ELR (cell line): ENCODE results near the gene MAD1L1.
A peak's percentile ranks its signal among the peaks of the same experiment; 100 is the strongest.

ENCODE experiments used
- DNase-seq: peaks from one replicate; pipeline ENCODE4 v3.0.0-alpha.2; 2015; ENCODE audit warnings: low read depth

The MAD1L1 gene

DNA sequence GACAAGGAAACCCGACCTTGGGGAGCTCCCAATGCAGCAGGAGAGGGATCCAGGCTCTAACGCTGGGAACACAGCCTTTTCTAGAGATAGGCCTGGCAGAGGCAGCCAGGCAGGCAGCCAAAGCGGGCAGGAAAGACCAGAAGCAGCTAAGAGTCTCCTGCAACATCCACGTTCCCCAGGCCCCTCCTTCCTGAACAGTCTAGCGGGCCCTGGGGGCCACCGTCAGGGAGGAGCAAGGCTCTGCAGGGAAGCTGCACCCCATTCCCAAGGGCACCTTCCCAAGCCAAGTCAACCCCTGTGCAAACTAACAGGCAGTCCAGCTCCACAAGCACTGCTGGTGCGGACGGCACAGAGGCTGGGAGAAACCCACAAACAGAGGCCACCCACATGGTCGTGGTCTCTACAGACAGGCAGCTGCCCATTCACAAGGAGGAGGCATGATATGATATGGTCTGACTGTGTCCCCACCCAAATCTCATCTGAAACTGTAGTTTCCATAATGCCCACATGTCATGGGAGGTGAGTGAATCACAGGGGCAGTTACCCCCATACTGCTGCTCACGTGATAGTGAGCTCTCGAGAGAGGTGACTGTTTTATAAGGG, 115.7 kb downstream of the MAD1L1 start:
- no peak for DNase-seq

- DNase-seq = no peak
These were observed 116.3 kb downstream of the MAD1L1 start for GRCh38 chr7:2116448-2116810.

DNA sequence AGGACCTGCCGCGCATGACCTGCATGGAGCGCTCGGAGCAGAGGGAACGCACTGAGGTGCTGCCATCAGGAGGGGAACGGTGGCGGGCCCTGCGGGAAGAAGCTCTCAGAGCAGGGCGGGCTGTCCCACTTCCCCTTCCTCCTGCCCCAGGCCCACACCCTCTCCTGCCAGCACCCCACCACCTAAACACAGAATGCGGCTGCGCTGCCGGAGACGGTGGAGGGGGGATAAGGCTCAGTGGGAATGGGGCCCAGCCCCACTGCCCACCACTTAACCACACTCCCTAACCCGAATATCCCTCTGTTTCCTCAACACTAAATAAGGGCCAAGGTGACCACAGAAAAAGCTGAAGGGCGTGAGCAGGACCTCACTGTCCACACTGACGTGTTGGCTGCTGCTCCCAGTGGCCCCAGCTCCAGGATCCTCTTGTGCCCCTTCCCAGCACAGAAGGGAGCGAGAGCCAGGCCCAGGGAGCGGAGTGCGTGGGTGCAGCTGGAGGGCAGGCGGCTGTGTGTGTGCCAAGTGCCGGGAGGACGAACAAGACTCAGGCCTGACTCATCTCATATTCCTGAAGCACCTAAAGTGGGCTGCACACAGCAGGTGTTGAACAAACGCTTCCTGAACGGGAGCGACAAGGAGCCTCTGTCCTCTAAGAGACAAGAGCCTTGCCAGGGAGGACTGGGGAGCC, 116.8 kb downstream of the MAD1L1 start:
- DNase-seq = peak; percentile 82

DNA sequence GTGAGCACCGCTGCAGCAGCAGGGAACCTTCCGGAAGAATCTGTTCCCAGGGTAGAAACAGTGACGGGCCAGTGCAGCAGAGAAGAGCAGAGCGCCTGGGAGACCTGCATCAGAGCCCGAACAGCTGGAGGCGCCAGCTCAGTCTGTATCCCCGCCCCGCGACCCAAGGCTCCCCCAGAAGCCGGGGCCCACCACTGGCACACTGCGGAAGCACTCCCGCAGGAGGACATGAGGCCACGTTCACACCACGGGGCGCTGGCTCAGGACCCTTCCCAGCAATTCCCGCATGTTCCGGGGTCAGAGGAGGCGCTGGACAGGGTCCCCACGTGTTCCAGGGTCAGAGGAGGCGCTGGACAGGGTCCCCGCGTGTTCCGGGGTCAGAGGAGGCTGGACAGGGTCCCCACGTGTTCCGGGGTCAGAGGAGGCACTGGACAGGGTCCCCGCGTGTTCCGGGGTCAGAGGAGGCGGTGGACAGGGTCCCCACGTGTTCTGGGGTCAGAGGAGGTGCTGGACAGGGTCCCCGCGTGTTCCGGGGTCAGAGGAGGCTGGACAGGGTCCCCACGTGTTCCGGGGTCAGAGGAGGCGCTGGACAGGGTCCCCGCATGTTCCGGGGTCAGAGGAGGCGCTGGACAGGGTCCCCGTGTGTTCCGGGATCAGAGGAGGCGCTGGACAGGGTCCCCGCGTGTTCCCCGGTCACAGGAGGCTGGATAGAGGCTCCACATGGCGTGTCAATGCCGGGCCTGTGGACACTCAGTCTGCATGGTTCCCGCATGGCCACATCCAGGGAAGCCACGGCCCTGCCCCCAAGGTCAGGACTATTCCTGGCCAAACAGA, 117.6 kb downstream of the MAD1L1 start:
- DNase-seq = no peak

DNA sequence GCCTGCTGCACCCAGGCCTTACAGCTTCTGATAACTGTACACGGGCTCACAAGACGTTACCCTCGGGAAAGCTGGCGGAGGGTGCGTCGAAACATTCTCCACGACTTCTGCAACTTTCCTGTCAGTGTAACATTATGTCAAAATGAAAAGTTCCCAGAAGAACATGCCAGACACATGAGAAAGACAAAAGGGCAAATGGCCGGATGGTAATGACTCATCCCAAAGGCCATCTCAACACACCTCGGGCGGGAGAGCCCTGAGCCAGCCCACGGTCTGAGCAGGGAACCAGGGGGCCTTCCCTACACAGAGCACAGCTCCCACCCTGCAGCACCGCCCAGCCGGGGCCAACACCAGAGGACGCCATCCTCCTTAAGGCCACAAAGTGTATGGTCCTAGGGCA, 118.7 kb downstream of the MAD1L1 start:
- DNase-seq = peak; percentile 89

DNA sequence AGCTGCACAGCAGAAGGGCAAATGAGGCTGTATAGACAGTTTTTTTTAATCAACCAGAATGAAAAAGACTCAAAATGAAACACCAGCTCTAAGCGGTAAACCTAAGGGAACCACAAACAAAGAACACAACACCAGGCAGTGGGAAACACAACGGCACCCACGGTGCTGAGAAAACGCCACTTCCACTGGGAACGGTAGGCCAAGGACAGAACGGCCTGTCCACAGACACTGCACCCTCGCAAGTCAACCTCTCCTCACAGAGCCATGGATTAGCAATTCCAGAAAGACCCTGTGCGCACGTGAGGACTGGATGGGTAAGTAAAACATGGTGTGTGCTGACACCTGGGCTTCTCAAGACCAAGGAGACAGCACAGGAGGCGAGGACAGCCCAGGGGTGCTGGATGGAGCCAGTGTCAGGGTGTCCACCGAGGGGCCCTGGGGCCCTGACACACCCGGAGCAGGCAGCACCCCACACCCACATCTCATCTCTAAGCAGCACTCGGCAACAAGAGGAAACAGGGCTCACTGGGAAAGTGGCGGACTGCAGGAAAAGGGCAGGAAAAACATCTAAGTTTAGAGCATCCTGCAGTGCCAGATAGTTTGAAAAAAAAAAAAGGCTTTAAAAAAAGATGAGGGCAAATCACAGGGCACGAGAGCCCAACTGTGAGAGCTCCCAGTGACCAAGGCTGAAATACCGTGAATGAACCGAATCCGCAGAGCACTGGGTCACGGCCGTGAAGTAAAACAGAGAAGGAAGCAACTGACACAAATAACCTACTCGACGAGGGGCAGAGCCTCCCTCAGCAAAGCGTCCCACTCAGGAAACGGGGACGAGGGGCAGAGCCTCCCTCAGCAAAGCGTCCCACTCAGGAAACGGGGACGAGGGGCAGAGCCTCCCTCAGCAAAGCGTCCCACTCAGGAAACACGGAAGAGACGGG, 120.2 kb downstream of the MAD1L1 start:
- no peak for DNase-seq

DNA sequence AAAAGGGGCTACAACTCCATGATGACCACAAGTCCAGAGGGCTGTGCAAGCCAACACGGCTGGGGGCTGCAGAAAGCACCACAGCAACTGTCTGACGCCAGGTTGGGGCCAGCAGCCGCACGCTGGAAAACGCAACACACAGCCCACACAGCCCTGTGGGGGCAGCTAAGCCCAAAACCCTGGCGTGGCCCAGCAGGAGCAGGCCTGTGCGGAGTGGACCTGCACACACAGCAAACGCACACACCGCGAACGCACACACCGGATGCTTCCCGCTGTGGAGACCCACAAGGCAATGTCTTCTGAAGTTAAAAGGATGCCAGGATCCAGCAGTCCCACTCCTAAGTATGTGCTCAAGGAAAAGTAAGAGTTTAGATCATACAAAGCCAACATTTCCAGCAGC, 121.2 kb downstream of the MAD1L1 start:
- DNase-seq = no peak

DNA sequence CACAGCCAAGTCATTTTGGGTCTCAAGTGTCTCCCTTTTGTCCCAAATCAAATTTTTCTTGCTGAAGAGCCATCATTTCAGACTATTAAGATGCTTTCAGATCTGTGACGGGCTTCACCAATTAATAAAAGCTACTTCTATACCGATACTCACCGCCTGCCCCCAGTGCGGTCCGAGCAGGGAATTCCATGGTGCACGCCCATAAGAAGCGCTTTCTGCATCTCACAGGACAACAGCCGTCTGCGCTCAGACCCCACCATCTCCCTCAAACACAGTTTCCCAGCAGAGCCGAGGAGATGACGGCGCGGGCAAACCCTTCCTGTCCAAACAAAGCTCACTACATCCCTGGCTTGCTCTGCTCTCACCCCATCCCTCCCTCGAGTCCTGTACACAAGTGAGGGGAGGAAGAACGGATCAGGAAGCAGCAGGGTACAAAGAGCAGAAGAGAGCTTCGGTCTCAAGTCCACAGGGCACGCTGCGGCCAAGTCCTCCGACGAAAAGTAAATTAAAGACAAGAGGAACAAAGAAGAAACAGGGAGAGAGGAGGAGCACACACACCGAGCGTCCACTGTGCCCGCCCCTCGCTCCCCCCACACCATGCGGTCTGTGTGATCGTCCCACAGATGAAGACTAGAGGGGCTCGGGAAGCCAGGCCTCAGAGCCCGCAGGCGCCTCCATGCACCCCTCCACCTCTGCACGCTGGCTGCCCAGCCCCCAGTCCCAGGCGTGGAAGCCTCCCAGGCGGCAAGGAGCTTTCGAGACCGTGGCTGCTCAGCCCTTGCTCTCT, 121.9 kb downstream of the MAD1L1 start:
- no peak for DNase-seq

DNA sequence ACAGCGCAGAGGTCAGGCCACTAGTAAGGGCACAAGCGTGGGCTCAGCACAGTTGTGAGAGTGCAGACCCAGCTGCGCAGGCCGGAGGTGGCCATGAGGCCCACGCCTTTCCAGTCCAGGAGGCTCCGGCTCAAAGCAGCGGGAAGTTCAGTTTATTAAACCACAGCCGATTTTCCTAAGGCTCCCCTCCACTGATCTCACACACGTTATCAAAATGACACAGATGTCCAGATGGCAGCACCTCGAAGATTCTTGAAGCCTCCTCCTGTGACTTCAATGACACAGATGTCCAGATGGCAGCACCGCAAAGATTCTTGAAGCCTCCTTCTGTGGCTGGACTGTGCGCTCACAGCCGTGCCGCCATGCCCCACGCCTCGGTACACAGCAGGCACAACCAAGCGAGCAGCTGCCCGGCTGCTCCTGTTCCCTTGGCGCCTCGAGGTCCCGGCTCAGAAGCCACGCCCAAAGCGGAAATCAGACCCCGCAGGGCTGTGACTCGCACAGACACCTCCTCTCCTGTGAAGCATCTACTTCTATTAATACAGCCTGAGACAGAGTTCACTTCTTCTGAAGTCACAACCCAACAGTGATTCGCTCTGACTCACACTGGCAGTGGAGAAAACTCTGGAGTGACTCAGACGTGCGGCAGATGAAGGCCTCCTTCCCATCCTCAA, 122.7 kb downstream of the MAD1L1 start:
- DNase-seq = peak; percentile 99

DNA sequence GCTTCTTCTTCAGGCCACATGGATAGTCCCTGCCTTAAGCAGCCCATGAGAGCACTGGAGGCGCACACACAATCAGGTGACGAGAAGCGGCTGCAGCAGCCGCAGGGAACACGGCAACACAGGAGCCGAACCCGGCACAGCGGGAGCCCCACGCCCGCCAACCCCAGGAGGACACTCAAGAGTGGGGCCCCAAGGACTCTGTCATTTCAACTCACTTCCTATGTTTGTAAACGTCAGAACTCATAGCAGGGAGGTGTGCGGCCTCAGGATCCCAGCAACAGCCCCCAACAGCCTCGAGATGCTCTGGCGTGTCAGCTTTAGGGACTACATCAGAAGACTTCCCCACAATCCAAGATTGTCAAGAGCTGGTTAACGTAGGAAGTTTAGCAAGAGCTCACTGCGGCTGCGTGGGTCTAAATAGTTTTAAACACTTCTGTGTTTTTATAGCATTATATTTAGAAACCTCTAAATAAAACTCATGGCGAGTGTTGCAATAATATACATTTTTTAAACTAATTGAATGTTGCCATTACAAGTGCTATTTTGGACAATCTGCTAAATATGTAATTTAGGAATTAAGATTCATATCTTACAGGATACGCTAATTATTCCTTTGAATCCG, 123.4 kb downstream of the MAD1L1 start:
- DNase-seq = no peak

GRCh38 chr7:2108501-2109250, 124.1 kb downstream of the MAD1L1 start:
- DNase-seq = no peak

- no peak for DNase-seq
These were observed 124.7 kb downstream of the MAD1L1 start for GRCh38 chr7:2108071-2108455.

- DNase-seq = no peak
These were observed 125.2 kb downstream of the MAD1L1 start for GRCh38 chr7:2107386-2108070.

DNA sequence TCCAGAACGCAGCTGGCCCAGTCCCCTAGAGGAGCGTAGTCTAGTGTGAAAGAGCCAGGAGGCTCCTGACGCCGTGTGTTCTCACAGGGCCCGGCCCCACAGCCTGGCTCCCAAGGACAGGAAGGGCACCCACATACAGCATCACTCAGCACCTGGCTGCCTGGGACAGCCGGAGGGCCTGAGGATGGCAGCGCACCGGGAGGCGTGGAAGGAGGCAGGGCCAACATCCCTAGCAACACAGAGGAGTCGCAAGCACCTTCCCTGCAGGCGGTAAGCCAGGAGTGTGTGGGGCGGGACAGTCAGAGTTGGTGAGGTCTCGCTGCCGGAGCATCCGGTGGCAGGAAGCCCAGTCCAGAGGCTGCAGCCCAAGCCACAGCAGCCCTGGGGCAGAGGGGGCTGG, 125.8 kb downstream of the MAD1L1 start:
- DNase-seq = peak; percentile 62

- DNase-seq = no peak
These were observed 126.3 kb downstream of the MAD1L1 start for GRCh38 chr7:2106440-2106839.

DNA sequence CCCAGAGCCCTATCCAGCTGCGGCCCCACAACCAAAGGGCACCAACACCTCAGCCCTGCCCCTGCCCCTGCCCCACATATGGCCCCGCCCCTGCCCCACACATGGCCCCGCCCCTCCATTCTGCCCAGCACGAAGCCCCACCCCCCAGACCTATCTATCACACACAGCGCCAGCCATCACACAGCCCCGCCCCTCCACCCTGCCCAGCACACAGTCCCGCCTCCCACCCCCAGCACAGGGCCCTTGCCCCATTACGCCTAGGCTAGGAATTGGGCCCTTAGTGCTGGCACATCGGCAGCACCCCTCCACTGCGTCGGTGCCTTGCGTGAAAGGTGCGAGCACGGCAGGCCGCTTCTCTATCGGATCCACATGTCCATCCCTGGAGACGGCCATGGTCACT, 126.8 kb downstream of the MAD1L1 start:
- no peak for DNase-seq

- DNase-seq = no peak
These were observed 127.5 kb downstream of the MAD1L1 start for GRCh38 chr7:2105280-2105679.

DNA sequence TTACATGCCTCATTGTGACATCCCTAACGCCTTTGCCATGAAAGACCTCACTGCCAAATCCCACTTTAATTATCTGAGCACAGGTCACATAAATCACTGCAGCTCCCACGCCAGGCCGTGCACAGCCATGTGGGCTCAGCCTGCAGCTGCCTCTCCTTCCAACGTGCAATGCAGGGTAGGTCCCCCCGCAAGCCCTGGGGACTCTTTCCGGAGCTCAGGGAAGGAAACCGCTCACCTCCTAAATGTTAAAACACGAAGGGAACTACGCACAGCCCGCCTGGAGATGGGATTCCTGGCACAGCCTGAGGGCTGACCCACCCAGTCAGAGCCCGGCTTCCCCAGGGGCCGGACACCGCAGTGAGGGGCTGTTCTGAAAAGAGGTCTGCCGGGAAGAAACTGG, 128.0 kb downstream of the MAD1L1 start:
- no peak for DNase-seq

GRCh38 chr7:2104107-2104710, 128.5 kb downstream of the MAD1L1 start:
- peak; percentile 95 for DNase-seq
